Measurements from ENCODE around the gene IBA57. TPM values are rescaled to one million over a fixed set of nuclear protein-coding genes. Genes with fewer than 3 reads are reported as not detected.

The IBA57 gene
- total RNA-seq, 1 donor from 2014 or later, result 5.1 TPM

DNA sequence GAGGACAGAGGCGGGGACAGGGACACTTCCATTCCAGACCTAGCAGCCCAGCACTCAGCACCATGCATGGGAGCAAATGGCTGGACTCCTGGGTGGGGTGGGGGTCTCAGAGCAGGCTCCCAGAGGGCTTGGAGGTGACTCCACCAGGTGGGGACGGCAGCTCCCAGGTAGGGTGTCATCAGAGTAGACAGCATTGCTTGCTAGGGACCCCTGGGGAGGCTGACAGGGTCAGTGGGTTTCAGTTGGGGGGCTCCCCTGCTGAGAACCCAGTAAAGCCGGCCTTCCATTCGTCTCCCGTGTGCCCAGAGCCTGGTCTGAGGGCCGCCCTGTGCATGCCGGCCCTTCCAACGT is 20.6 kb upstream of the IBA57 start:
- no peak for DNase-seq (ENCODE audit: low spot score)

DNA sequence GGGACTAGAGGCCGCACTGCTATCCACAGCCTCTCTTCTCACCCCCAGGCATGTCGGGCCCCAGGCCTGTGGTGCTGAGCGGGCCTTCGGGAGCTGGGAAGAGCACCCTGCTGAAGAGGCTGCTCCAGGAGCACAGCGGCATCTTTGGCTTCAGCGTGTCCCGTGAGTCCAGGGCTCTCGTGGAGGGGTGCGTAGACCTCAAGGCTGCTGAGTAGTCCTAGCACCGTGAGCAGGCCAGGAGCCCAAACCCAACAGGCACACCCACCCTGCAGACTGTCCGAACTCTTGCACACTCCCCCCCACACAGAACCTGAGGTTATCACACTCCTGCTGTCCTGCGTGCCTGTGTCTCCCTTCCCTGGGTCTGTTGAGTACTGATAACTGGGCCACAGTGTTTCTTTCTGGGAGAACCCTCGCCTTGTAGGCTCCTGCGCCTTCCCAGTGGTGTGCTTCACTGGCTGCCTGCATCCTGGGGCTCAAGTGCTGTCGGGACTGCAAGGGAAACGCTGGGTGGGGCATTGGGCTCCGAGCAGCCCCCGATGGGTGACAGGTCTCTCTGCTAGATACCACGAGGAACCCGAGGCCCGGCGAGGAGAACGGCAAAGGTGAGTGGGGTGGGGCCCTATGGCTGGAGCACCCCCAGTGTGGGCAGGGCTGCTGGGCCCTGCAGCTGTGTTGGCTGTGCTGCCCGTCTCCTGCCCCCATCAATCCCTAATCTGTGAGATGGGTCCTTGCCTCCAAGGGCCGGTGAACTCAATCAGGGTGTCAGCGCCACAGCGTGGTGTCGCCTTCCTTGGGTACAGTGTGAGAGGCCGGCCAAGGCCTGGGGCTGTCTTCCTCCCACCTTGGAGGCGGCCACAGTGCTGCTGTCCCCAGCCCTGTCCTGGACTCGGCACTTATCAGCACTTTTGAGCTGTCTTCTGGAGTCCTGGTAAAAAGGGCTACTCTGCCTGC is 19.9 kb upstream of the IBA57 start:
- no peak for DNase-seq (ENCODE audit: low spot score)

DNA sequence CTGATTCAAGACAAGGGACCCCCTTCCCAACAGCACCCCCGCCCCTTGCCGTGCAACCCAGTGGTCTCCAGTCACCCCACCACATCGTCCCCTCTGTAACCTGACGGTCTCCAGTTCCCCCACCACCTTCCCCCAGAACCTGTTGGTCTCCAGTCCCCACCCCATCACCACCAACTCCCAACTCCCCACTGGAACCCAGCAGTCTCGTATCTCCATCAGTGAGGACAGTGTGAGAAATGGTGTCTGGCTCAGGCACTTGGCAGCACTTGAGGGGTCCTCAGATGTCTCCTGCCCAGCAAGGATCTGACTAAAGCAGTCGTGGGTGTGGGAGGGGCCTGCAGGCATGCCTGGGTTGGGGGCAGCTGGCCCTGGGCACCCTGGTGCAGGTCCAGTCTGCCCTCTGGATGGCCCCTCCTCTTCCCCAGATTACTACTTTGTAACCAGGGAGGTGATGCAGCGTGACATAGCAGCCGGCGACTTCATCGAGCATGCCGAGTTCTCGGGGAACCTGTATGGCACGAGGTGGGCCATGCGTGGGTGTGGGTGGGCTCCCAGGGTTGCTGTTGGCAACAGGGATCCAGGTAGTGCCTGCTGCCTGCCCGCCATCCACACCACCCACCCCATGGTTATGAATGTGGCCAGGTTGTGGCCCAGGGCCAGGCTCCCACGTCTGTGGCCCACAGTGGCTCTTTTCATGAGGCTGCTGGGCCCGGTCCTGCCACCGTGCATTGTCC is 19.0 kb upstream of the IBA57 start:
- DNase-seq (ENCODE audit: low spot score), result no peak

DNA sequence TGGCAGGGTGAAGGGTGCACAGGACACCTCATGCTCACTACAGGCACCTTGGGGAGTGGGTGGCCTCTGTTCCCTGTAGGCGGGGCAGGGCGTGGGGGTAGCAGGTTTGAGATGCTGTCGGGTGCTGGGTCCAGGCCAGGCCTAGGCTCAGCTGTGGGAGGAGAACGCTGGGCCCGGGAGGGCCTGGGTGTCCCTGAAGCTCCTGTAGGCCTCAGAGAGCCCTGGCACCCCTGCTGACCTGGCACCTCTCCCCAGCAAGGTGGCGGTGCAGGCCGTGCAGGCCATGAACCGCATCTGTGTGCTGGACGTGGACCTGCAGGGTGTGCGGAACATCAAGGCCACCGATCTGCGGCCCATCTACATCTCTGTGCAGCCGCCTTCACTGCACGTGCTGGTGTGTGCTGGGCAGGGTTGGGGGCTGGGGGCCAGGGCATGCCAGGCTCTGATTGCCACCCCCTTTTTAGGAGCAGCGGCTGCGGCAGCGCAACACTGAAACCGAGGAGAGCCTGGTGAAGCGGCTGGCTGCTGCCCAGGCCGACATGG is 18.4 kb upstream of the IBA57 start:
- DNase-seq (ENCODE audit: low spot score), result no peak

DNA sequence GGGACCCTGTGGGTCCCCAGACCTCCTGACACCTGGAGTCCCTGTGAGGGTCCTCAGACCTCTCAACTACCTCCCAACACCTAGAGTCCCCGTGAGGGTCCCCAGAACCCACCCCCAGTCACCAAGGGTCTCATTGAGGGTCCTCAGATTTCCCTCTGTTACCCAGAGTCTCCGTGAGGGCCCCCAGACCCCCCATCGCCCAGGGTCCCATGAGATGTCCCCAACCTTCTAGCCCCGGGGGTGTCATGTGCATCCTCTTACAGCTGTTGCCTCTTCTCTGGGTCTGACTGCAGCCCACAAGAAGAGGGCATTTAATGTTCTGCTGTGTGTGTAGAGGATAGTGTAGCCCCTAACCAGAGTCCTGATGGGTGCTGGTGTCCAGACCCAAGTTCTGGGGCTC is 17.8 kb upstream of the IBA57 start:
- no peak for DNase-seq (ENCODE audit: low spot score)

DNA sequence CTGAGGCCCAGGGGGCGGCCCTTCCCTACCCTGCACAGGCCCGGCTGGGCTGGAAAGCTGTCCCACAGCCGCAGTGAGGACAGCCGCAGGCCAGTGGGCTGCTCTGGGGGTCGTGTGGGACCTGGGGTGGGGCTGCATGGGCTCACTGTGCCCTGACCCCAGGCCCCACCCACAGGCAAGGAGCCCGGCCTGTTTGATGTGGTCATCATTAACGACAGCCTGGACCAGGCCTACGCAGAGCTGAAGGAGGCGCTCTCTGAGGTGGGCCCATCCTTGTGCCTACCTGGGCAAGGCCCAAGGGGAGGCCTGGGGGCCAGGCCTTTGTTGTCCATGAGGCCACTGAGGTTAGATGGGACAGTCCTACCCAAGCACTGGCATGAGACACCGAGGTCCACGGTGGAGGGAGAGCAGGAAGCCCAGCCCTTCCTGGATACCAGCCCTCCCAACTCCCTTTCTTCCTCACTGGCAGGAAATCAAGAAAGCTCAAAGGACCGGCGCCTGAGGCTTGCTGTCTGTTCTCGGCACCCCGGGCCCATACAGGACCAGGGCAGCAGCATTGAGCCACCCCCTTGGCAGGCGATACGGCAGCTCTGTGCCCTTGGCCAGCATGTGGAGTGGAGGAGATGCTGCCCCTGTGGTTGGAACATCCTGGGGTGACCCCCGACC is 17.3 kb upstream of the IBA57 start:
- DNase-seq (ENCODE audit: low spot score), result peak; percentile 61

DNA sequence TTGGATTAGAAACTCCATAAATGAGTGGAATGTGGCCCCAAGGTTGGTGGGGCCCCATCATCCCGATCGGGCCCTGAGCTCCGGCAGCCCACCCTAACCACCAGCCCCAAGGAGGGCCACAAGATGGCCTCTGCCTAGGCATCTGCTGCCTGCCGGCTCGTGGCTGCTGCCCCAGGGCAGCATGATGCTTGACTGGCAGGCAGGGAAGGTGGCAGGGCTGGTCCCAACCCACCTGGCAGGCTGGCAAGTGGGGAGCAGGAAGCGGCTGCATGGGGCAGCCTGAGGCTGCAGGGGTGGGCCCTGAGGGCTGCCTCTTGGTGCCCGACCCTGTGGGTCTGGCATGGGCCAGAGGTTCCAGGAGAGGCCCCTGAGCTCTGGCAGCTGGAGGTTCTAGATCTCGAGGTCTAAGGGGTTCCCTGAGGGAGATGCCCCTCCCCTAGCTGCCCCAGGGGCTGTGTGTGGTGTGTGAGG is 16.6 kb upstream of the IBA57 start:
- no peak for DNase-seq (ENCODE audit: low spot score)

DNA sequence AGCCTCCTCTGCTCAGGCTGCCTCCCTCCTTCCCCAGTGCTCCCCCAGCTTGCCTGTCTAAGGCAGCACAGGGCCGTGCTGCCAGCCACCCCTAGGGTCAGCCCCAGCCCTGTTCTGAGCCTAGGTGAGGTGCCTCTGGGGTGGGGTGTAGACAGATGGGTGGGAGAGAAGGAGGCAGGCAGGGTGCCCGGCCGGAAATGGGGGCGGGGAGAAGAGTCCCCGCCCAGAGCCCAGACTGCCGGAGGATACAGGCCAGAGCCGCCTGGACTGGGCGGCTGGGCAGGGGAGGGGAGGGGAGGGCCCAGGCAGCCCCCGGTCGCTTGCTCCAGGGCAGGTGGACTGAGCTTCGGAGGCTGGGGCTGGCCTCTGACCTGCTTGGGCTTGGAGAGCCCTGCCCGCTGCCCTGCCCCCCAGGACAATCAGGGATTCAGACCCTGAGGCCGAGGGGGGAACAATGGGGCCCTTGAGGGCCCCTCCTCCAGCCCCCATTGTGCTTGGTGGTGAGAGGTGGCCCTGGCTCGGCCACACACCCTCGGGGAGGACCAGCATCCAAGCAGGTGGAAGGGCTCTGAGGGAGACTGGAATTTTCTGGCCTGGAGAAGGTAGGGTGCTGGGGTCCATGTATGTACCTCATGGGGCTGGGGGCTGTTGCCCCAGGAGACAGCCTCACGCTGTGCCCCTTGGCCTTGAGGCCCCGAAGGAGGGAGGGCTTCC is 16.0 kb upstream of the IBA57 start, which contains the start of gene GJC2:
TSS of gene GJC2 (plus strand) at position 525 of the 714 bp plus-strand sequence. CDS start 7,829 bp downstream, outside the sequence.
- peak; percentile 78 for DNase-seq (ENCODE audit: low spot score)

DNA sequence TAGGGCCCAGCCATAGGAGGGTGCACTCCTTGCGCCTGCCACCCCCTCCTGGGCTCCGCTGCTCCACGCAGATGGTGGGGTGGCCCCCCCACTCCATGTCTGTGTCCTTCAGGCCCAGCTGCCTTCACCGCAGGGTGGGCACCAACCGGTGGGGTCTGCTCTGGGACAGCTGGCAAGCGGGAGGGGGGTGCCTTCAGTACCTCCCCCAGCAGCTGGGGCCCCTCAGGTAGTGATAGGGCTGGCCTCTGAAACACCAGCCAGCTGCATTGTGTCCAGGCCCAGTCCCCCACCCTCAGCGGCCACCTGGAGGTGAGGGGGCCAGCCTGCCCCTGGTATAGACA is 15.5 kb upstream of the IBA57 start:
- DNase-seq (ENCODE audit: low spot score), result no peak

DNA sequence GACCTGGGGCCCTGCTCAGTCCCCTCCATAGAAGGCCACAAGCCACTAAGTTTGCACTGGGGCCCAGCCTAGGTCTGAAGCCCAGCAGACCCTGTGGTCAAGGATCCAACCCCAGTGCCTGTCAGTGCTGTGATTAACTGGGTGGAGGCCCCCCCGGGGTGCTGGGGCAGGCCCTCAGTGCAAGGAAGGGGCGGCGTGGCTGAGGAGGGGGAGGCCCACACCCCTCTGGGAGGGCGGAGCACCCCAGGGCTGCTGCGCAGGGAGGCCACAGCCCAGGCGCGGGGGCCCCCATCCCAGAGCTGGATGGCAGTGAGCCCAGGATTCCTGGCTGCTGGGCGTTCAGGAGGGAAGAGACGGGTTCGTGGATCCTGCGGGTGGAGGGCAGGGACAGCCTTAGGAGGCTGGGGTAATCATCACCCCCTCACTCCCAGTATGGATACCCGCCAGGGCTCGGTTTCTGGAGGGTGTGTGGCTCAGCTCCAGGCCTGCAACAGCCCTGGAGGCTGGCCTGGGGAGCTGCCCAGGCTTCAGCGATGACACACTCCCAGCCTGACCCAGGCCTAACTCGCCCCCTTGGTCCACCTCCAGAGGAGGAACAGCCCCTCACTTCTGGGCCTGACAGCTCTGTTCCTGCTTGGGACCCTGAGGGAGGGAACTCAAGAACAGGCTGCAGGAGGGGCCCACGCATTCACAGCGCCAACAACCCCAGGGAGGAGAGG is 15.0 kb upstream of the IBA57 start:
- peak; percentile 98 for DNase-seq (ENCODE audit: low spot score)

DNA sequence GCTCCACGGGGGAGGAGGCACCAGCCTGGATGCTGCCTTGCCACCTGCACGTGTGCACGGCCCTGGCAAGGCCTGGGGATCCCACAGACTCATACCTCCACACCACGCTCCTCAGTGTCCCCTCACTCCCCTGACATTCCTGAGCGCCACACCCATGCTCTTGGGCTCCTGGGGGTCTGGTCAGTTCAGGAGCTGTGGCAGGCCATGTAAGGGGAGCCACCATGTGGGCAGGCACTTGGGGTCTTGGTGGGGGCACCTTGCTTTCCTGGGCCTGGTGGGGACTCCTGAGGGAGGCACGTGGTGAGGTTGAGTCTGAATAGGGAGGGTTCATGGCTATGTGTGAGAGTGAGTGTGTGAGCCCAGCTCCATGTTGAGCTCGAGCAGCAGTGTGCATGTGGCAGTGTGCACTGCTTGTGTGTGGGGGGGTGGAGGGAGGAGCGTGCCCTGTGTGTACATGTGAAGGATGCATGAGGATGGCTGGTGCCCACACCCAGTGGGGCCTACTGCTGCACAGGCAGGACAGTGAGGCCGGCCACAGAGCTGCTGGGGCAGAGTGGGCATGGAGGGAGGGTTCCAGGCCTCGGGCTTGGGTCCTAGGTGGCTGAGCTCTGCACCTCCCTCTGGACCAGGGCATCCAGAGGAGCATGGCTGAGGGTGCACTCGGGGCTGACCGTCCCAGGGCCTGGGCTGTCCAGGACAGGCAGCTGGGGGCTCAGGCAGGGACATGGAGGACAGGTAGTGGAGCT is 14.3 kb upstream of the IBA57 start:
- DNase-seq (ENCODE audit: low spot score), result no peak

DNA sequence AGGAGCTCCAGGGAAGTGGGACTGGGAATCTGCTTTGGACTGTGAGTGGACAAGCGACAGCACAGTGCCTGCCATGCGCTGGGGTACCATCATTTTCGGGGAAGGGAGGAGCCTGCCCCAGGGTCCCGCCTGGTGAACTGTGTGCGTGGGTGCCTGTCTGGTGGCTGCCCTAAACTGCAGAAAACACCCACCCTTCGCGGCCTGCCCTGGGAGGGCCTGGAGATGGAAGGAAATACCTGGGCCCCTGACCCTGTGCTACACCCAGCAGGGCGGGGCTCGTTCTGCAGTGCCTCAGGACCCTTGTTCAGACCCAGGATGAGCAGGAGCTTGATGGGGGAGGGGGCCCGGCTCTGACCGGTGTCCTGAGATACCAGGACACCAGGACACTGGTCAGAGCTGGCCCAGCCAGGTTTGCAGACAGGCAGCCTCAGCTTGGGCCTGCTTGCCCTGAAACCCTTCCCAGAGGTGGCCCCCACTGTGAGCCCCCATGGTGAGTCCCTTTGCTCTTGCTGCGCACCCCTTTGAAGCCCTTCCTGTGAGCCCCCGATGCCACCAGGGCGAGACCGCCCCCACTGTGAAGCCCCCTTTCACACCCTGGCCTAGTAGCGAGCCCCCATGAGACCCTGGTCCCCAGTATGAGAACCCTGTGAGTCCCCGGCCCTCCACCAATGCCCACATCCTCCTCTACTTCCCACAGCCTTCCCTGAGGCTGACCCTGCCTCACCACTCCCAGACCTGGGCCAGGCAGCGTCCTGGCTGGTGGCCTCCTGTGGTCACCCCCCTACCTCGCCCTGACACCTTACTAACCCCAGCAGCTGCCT is 13.3 kb upstream of the IBA57 start:
- DNase-seq (ENCODE audit: low spot score), result no peak

DNA sequence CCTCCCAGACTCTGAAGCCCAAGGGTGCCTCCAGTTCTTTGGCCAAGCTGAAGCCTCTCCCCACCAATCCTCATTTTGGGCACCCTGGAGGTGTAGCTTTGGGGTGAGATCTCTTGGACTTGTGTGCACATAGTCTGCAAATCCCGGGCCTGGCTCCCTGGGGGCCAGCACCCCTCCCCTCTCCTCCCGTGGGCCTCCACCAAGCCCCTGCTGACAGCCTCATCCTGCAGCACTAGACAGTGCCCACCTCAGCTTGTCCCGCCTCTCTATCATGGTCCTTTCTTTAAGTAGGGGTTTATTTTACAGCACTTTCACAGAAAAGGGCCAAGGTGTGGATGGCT is 12.7 kb upstream of the IBA57 start:
- DNase-seq (ENCODE audit: low spot score), result no peak

DNA sequence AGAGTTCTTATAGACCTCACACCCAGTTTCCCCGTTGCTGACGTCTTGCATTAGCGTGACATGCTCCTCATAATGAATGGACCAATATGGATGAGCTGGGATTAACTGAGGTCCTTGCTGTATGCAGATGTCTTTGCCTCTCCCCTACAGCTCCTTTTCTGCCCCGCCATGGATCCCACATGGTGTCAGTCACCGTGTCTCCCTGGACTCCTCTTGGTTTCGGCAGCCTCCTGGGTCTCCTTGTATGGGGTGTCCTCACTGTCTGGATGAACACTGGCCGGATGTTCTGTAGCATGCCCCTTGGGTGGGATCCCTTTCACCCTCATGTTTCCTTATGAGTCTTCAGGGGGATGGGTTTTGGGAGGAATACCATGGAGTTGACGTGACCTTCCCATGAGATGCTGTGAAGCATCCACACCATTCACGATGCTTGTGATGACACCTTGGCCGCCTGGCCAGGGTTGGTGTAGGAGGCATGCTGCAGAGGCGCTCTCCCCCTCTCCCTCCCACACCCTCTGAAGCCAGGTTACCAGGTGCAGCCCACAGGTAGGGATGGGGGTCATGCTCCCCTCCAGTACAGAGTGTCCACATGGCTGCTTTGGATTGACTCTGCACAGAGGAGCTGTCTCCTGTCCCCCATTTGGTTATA is 11.5 kb upstream of the IBA57 start:
- DNase-seq (ENCODE audit: low spot score), result no peak

DNA sequence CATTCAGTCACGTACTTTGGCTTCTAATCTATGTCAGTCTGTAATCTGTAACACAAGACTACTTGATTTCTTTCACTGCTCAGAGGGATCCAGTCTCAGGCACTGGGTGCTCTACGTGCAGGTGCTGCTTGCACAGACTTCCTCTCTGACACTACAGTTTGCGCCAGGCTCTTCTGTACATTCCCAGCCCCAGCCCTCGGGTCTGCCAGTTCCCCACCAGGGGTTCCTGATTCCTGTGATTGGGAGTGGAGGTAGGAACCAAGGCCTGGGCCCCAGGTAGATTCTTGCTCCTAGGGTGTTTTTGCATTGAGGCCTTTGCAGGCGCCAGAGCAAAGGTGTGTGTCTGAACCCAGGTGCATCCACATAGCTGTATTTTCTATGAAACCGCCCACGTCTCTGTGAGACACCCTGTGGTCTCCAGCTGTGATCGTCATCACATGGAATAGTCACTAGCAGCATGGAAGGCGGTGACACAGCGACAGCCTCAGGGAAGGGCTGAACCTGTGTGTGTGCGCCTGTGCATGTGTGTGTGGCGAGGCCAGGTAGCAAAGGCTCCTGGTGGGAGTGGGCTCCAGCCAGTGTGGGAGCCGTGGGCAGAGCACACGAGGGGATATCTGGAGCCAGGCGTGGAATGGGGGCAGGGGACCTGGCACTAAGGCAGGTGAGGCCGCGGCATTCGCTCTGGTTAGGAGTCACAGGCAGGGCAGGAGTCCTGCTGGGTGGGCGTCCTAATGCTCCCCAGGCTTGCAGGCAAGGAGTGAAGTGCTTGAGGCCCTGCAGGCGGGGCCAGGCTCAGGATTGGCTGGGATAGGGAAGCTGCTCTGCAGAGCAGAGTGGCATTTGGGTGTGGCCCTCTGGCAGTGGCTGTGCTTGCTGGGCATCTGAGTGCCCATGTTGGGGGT is 10.7 kb upstream of the IBA57 start:
- no peak for DNase-seq (ENCODE audit: low spot score)

DNA sequence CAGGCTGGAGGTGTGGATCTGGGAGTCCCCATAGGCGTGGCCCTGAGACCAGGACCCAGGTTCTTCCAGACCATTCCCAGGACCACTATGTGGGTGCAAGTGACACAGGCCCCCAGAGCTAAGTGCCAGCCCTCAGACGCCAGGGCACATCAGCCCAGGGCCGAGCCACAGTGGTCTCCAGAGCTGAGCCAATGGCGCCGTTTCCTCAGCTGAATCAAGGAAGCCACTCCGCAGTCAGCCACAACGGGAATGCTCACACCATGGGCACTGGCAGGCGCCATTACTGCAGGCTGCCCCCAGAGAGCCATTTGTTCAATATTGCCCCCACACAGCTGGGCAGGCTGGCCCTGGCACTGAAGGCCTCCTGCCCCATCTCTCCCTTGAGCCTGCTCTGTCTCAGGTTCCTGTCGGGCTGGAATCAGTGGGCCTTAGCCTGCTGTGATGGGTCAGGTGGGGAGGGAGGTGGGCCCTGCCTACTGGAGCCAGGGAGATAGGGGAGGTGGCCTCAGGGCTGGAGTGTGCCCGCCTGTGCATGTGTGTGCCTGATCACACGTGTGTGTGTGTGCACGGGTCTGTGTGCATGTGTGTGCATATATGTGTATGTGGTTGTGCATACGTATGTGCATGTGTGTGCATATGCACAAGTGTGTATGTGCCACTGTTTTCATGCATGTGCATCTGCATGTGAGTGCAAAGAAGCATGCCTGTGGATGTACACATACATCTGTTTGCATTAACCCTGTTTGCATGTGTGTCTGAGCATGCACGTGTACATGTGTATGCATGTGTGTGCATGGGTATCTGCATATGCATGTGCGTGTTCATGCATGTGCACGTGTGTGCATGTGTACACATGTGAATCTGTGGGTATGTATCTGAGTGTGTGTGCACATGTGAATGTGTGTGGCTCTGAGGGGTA is 9.7 kb upstream of the IBA57 start:
- no peak for DNase-seq (ENCODE audit: low spot score)

DNA sequence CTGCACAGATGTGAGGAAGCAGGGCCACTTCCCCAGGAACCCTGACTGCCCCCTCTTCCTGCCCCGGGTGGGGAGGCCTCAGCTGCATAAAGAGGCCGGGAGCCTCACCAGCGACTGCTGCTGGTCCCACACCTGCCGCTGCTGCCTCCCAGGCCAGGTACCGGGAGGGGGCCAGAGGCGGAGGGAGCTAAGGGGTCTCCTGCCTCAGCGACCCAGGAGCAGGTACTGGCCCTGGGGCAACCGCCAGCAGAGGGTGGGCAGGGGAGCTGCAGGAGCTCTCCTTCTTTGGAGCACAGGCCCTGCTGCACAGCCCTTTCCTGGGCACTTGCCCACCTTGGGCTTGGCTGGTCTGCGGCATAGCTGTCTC is 9.1 kb upstream of the IBA57 start:
- DNase-seq (ENCODE audit: low spot score), result no peak

All from umbilical cord (tissue), 2 donors.